ENCODE results near the gene KIF1A.

The KIF1A gene

GRCh38 chr2:240760576-240761246, 59.3 kb downstream of the KIF1A start:
- no peak for FAIRE-seq
- TF ChIP-seq TAF1 (IDR thresholded peaks at IDR 0.05; ENCODE audit: borderline replicate concordance, low read depth, low read length), result no peak
- no peak for TF ChIP-seq POLR2A (IDR thresholded peaks at IDR 0.05; ENCODE audit: low read depth, low read length)
- no peak for TF ChIP-seq POLR2AphosphoS5 (IDR thresholded peaks at IDR 0.05; ENCODE audit: low read depth, low read length)
- DNase-seq (ENCODE audit: insufficient read length), result no peak

- no peak for DNase-seq (ENCODE audit: insufficient read length)
- TF ChIP-seq TAF1 (IDR thresholded peaks at IDR 0.05; ENCODE audit: borderline replicate concordance, low read depth, low read length) (no peak), POLR2AphosphoS5 (IDR thresholded peaks at IDR 0.05; ENCODE audit: low read depth, low read length) (no peak), POLR2A (IDR thresholded peaks at IDR 0.05; ENCODE audit: low read depth, low read length) (no peak)
- FAIRE-seq, result no peak
These were observed 59.9 kb downstream of the KIF1A start for GRCh38 chr2:240760121-240760520.

- FAIRE-seq, result peak; percentile 56
- TF ChIP-seq POLR2A (IDR thresholded peaks at IDR 0.05; ENCODE audit: low read depth, low read length), result no peak
- no peak for TF ChIP-seq TAF1 (IDR thresholded peaks at IDR 0.05; ENCODE audit: borderline replicate concordance, low read depth, low read length)
- TF ChIP-seq POLR2AphosphoS5 (IDR thresholded peaks at IDR 0.05; ENCODE audit: low read depth, low read length), result no peak
- peak; percentile 53 for DNase-seq (ENCODE audit: insufficient read length)
These were observed 60.6 kb downstream of the KIF1A start for GRCh38 chr2:240759459-240759858.

- FAIRE-seq (no peak), DNase-seq (ENCODE audit: insufficient read length) (no peak)
- TF ChIP-seq POLR2AphosphoS5 (IDR thresholded peaks at IDR 0.05; ENCODE audit: low read depth, low read length), result no peak
These were observed 62.9 kb downstream of the KIF1A start for GRCh38 chr2:240757086-240757614.

- DNase-seq (ENCODE audit: insufficient read length) (no peak), FAIRE-seq (no peak)
- TF ChIP-seq POLR2A (IDR thresholded peaks at IDR 0.05; ENCODE audit: low read depth, low read length) (no peak), TAF1 (IDR thresholded peaks at IDR 0.05; ENCODE audit: borderline replicate concordance, low read depth, low read length) (no peak), POLR2AphosphoS5 (IDR thresholded peaks at IDR 0.05; ENCODE audit: low read depth, low read length) (no peak)
These were observed 67.8 kb downstream of the KIF1A start for GRCh38 chr2:240752209-240752608.

GRCh38 chr2:240750409-240750808, 69.6 kb downstream of the KIF1A start:
- TF ChIP-seq TAF1 (IDR thresholded peaks at IDR 0.05; ENCODE audit: borderline replicate concordance, low read depth, low read length), result no peak
- TF ChIP-seq POLR2A (IDR thresholded peaks at IDR 0.05; ENCODE audit: low read depth, low read length), result no peak
- TF ChIP-seq POLR2AphosphoS5 (IDR thresholded peaks at IDR 0.05; ENCODE audit: low read depth, low read length), result no peak
- FAIRE-seq (no peak), DNase-seq (ENCODE audit: insufficient read length) (no peak)

- no peak for DNase-seq (ENCODE audit: insufficient read length)
- FAIRE-seq, result no peak
- TF ChIP-seq POLR2A (IDR thresholded peaks at IDR 0.05; ENCODE audit: low read depth, low read length) (no peak), POLR2AphosphoS5 (IDR thresholded peaks at IDR 0.05; ENCODE audit: low read depth, low read length) (no peak)
These were observed 70.5 kb downstream of the KIF1A start for GRCh38 chr2:240749516-240749915.

- DNase-seq (ENCODE audit: insufficient read length) (no peak), FAIRE-seq (no peak)
- TF ChIP-seq TAF1 (IDR thresholded peaks at IDR 0.05; ENCODE audit: borderline replicate concordance, low read depth, low read length), result no peak
- TF ChIP-seq POLR2A (IDR thresholded peaks at IDR 0.05; ENCODE audit: low read depth, low read length), result no peak
- no peak for TF ChIP-seq POLR2AphosphoS5 (IDR thresholded peaks at IDR 0.05; ENCODE audit: low read depth, low read length)
These were observed 72.8 kb downstream of the KIF1A start for GRCh38 chr2:240747256-240747655.

- DNase-seq (ENCODE audit: insufficient read length) (no peak), FAIRE-seq (no peak)
- TF ChIP-seq POLR2A (IDR thresholded peaks at IDR 0.05; ENCODE audit: low read depth, low read length) (no peak), POLR2AphosphoS5 (IDR thresholded peaks at IDR 0.05; ENCODE audit: low read depth, low read length) (no peak), TAF1 (IDR thresholded peaks at IDR 0.05; ENCODE audit: borderline replicate concordance, low read depth, low read length) (no peak)
These were observed 73.3 kb downstream of the KIF1A start for GRCh38 chr2:240746671-240747070.

- TF ChIP-seq TAF1 (IDR thresholded peaks at IDR 0.05; ENCODE audit: borderline replicate concordance, low read depth, low read length) (no peak), POLR2AphosphoS5 (IDR thresholded peaks at IDR 0.05; ENCODE audit: low read depth, low read length) (no peak), POLR2A (IDR thresholded peaks at IDR 0.05; ENCODE audit: low read depth, low read length) (no peak)
These were observed 74.1 kb downstream of the KIF1A start for GRCh38 chr2:240745962-240746361.

GRCh38 chr2:240745456-240745855, 74.6 kb downstream of the KIF1A start:
- FAIRE-seq, result no peak
- no peak for DNase-seq (ENCODE audit: insufficient read length)
- TF ChIP-seq POLR2AphosphoS5 (IDR thresholded peaks at IDR 0.05; ENCODE audit: low read depth, low read length) (no peak), TAF1 (IDR thresholded peaks at IDR 0.05; ENCODE audit: borderline replicate concordance, low read depth, low read length) (no peak), POLR2A (IDR thresholded peaks at IDR 0.05; ENCODE audit: low read depth, low read length) (no peak)

More at GRCh38 chr2:240745962-240746361, 74.1 kb downstream of the KIF1A start:
- FAIRE-seq (no peak), DNase-seq (ENCODE audit: insufficient read length) (no peak)

GRCh38 chr2:240742602-240743095, 77.4 kb downstream of the KIF1A start:
- FAIRE-seq (no peak), DNase-seq (ENCODE audit: insufficient read length) (no peak)
- TF ChIP-seq POLR2AphosphoS5 (IDR thresholded peaks at IDR 0.05; ENCODE audit: low read depth, low read length) (no peak), TAF1 (IDR thresholded peaks at IDR 0.05; ENCODE audit: borderline replicate concordance, low read depth, low read length) (no peak), POLR2A (IDR thresholded peaks at IDR 0.05; ENCODE audit: low read depth, low read length) (no peak)
